GM19328 (cell line): ENCODE data around the gene KRTAP5-5.
"Not testable (repeated sequence)": the region's sequence is repeated elsewhere in the genome, so short reads cannot be mapped to it uniquely, and the experiment has no call there.

Experiments used
- ATAC-seq: cut with Tn5 transposase; IDR thresholded peaks from one replicate; pipeline ENCODE4 v1.9.1; 2021; ENCODE audit warnings: mild to moderate bottlenecking, moderate library complexity; ENCODE audit not compliant: unreplicated experiment

The KRTAP5-5 gene

GRCh38 chr11:1640076-1640946 lies 10.7 kb downstream of the KRTAP5-5 start:
- no peak for ATAC-seq

GRCh38 chr11:1641096-1641495 lies 11.5 kb downstream of the KRTAP5-5 start:
- no peak for ATAC-seq

GRCh38 chr11:1642288-1643145 lies 12.9 kb downstream of the KRTAP5-5 start:
- ATAC-seq: no peak

GRCh38 chr11:1643146-1643690 lies 13.6 kb downstream of the KRTAP5-5 start:
- ATAC-seq: no peak

- no peak for ATAC-seq
Measured at GRCh38 chr11:1644601-1645356, 15.2 kb downstream of the KRTAP5-5 start.

- ATAC-seq: no peak
Measured at GRCh38 chr11:1645357-1645821, 15.8 kb downstream of the KRTAP5-5 start.

GRCh38 chr11:1646540-1646939 lies 17.0 kb downstream of the KRTAP5-5 start:
- not testable (repeated sequence) for ATAC-seq

GRCh38 chr11:1647901-1648652 lies 18.5 kb downstream of the KRTAP5-5 start:
- ATAC-seq: no peak

GRCh38 chr11:1648653-1649420 lies 19.3 kb downstream of the KRTAP5-5 start:
- ATAC-seq: no peak

GRCh38 chr11:1650034-1650917 lies 20.7 kb downstream of the KRTAP5-5 start:
- no peak for ATAC-seq

- ATAC-seq: no peak
Measured at GRCh38 chr11:1650918-1651262, 21.3 kb downstream of the KRTAP5-5 start.

- no peak for ATAC-seq
Measured at GRCh38 chr11:1651411-1651980, 21.9 kb downstream of the KRTAP5-5 start.

- no peak for ATAC-seq
Measured at GRCh38 chr11:1652026-1652425, 22.5 kb downstream of the KRTAP5-5 start.

- no peak for ATAC-seq
Measured at GRCh38 chr11:1652442-1652770, 22.8 kb downstream of the KRTAP5-5 start.

GRCh38 chr11:1652771-1653540 lies 23.4 kb downstream of the KRTAP5-5 start:
- no peak for ATAC-seq

GRCh38 chr11:1653541-1654387 lies 24.2 kb downstream of the KRTAP5-5 start:
- no peak for ATAC-seq
